HG02870 (cell line): ENCODE data around the gene KCNQ1.

Experiments
- ATAC-seq: cut with Tn5 transposase; IDR thresholded peaks from one replicate; pipeline ENCODE4 v1.9.1; 2021; ENCODE audit warnings: mild to moderate bottlenecking, moderate library complexity; ENCODE audit not compliant: unreplicated experiment

KCNQ1 gene

DNA sequence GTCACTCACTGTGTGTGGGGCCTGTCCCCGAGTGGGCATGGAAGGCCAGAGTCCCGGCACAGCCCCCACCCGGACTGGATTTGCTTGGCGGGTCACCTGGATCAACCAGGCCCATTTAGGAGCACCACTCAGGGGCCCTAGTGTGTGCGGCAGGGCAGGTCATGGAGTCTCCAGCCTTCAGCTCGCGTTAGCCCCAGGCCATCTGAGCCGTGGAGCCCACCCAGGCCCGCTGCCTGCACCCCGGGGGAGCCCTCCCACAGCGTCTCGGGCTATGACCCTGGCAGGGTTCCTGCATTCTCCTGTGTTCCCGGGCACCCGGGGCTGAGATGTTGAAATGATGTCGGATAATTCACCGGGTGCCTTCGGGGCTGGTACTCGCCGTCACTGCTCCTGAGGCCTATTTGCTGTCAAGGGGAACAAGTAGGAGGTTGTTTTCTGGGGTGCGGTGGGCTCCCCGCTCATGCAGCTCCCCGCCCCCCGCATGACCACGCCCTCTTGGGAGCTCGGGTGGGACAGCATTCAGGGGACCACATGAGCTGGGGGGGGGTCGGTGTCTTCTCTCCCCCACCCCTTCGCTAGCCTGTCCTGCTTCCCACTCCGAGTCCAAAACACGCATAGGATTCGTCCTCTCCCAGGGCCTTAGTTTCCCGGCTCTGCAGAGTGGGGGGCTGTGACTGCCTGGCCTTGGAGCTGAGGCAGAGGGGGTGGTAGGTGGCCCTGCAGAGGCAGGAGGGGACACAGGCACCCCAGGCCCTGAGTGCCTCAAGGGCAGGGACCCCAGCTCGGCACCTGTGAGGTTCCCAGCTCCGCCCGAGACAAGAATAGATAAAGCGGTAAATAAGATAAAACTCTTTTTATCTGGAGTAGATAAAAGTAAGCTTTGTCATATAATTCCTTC lies 77.2 kb downstream of the KCNQ1 start:
- no peak for ATAC-seq

DNA sequence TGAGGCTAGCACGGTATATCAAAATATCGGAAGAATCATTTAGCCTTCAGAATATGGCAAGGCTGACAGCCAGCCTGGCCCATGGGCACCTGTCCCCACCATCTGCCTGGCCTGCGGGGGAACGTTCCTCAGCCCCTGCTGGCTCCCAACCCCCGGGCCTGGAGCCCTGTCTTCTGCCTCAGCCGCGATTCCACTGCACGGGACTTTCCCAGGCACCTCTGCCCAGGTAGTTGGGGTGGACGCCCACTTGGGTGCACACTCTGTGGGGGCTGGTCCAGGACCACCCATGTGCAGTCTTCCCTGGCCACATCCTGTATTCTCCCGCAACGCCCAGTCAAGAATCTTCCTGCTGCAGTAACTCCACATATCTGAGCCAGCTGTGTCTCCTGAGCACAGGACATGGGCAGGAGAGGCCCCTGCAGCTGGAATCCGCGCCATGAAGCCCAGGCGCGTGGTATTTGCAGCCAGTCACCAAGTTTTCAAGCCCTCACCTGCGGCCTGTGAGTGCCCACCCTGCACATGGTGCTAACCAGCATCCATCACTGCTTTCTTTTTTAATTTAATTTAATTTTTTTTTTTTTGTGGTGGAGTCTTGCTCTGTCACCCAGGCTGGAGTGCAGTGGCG lies 77.9 kb downstream of the KCNQ1 start:
- ATAC-seq, result no peak

GRCh38 chr11:2523821-2524391 lies 79.1 kb downstream of the KCNQ1 start:
- no peak for ATAC-seq

- ATAC-seq, result no peak
Observed at GRCh38 chr11:2524446-2525165, 79.8 kb downstream of the KCNQ1 start.

GRCh38 chr11:2525166-2525861 lies 80.5 kb downstream of the KCNQ1 start:
- no peak for ATAC-seq

DNA sequence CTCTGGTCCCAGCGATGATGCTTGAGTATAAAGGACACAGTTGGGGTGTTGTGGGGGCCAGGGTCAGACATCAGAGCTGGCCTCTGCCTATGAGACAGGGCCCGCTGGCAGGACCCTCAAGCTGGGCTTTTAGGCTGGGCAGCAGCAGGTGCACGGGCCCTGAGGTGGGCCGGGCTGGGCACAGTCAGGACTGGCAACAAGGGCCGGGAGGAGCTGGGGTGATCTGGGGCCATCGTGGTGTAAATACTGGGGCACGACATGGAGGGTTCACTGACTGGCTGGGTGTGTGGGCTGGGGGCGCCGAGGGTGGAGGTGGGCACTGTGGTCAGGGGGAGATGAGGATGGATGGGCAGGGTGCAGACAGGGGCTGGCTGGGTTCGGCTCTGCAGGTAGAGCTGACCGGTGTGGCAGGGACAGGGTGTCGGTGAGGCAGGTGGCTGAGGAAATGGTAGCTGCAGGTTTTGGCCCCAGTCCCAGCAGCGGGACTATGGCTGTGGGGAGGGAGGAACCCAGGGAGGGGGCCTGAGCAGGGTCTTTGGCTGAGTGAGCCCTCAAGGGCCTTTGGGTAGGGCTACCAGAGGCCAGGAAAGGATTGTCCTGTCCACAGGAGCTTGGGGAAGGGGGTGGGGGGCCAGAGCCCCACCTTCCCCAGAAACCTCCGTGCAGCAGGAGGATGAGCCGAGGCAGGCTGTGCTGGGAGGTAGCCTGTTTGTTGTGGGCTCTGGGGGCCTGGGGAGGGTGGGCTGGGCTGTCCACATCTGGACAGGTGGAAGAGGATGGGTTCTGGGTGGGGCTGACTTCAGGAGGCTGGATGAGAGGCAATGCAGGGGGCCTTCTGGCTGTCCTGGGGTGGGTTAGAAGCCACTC lies 81.4 kb downstream of the KCNQ1 start:
- no peak for ATAC-seq

DNA sequence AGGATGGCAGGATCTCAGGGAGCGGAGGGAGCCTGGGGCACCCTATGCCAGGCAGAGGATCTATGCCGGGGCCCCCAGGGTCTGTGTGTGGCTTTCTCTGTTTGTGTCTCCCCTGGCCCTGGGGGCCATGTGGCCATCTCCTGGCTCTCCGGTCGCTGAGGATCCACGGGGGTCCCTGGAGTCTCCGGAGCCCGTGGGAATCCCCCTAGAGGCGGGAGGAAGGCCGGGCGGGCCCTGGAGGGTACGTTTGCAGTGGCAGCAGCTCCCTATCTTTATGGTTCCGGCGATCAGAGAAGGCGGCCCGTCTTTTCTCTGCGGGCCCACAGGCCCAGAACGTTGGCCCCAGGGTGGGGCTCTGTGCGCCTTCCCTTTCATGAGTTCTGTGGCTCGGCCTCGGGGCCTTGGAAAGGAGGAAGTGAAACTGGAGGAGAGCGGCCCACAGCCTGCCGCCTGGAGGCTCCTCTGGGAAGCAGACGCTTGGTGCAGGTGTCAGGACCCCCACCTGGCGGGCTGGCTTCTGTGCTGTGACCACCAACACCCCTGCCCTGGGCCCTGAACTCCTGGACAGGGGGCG lies 82.1 kb downstream of the KCNQ1 start:
- ATAC-seq, result peak; percentile 73

- ATAC-seq, result no peak
Observed at GRCh38 chr11:2527621-2528291, 82.9 kb downstream of the KCNQ1 start.

GRCh38 chr11:2528301-2529050 lies 83.7 kb downstream of the KCNQ1 start:
- ATAC-seq, result no peak

- ATAC-seq, result no peak
Observed at GRCh38 chr11:2529173-2529572, 84.4 kb downstream of the KCNQ1 start.

DNA sequence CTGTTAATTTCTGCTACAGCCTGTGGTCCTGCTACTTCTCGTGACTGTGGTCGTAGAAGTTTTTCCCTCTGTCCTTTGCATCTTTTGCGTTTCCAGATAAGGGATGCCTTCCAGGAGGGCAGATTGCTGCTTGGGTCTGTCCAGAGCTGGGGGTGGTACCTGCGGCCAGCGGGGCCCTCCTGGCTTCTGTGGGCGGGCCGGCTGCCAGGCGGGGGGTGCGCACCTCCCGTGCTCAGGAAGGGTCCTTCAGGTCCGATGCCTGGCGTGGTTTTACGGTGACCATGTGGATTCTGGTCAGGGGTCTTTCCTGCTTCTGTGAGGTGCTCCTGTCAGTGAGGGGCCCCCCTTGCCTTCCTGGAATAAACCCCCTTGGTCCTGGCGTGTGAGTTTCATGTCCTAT lies 84.8 kb downstream of the KCNQ1 start:
- ATAC-seq, result no peak

GRCh38 chr11:2530131-2530854 lies 85.5 kb downstream of the KCNQ1 start:
- no peak for ATAC-seq

DNA sequence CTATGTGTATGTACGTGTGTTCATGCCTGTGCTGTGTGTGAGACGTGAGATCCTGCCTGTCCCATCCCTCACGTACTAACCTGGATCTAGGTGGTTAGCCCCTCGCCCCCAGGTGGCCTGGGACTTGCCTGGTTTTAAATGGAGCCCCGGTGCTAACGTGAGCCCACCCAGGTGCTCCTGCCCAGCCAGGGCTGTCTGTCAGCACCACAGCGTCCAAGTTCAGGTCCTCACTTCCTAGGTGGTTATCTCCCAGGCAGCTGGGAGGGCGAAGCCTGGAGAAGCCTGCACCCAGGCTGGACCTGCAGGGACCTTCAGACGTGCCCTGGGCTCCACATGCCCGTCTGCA lies 86.0 kb downstream of the KCNQ1 start:
- no peak for ATAC-seq

- no peak for ATAC-seq
Observed at GRCh38 chr11:2531277-2531986, 86.6 kb downstream of the KCNQ1 start.

DNA sequence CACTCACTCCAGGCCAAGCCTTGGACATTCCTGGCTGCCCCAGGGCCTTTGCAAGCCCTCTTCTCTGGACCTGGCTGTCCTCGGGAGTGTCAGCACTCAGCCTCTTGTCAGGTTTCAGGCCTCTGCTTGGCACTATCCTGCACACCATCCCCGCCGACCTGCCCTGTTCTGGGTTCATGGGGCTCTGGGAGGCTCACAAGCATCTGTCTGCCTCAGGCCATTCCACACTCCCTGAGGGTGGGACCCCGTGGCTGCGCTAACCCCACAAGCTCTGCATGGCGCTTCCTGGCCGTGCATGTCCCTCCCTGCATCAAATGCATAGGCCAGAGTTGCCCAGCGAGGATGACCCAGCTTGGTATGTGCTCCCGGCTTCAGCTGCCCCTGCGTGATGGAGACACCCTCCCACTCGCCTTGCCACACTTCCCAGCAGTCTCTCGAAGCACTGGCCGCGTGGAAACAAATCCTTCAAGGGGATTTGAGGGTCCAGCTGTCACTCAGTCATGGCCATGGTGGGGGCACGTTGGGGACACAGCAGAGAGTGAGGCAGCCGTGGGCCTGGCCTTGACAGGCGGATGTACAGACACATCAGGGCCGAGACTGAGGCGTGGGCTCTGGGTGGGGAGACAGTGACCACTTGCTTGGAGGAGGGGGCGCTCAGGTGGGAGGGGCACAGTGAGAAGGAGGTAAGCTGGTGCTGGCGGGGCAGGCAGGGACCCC lies 87.3 kb downstream of the KCNQ1 start:
- no peak for ATAC-seq
